Rectal smooth muscle tissue (tissue), 1 donor: ENCODE results near the gene TCF12.

Experiments
- H3K27ac ChIP-seq: one replicate; pipeline ENCODE4 v1.7.0; 2013; ENCODE audit warnings: low read depth, low read length, inconsistent platforms
- H3K27me3 ChIP-seq: one replicate; pipeline ENCODE4 v1.7.0; 2013; ENCODE audit warnings: low read length; ENCODE audit not compliant: control insufficient read depth, insufficient read depth
- H3K36me3 ChIP-seq: one replicate; pipeline ENCODE4 v1.7.0; 2013; ENCODE audit warnings: low read length; ENCODE audit not compliant: control insufficient read depth, insufficient read depth
- H3K4me1 ChIP-seq: one replicate; pipeline ENCODE4 v1.7.0; 2013; ENCODE audit warnings: low read length; ENCODE audit not compliant: control insufficient read depth, insufficient read depth
- H3K4me3 ChIP-seq: one replicate; pipeline ENCODE4 v1.7.0; 2013; ENCODE audit warnings: low read length
- H3K9ac ChIP-seq: one replicate; pipeline ENCODE4 v1.7.0; 2013; ENCODE audit warnings: low read length

The TCF12 gene

DNA sequence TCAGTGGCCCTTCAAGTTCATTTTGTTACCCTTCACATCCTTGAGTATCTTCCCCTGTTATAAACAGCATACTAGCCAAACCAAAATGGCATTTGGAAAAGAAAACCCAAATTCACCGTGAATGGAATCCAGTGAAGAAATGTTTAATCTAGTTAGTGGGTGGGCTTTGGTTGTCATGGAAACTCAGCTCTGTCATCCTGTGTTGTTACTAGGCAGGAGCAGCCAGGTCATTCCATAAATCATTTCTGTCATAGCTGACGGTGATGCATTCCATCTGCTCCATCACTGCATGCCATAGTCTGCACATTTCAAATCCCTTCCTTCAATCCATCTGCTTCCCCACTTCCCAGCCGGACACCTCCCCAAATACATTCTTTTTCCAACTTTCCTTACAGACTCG is 317.4 kb downstream of the TCF12 start:
- Histone ChIP-seq H3K4me3 (no peak overlapping the region), H3K36me3 (peaks cover 6% of the 10 kb centered on the region), H3K9ac (no peak overlapping the region), H3K27ac (no peak overlapping the region), H3K27me3 (no peaks in the 10 kb centered on the region), H3K4me1 (no peaks in the 10 kb centered on the region)

DNA sequence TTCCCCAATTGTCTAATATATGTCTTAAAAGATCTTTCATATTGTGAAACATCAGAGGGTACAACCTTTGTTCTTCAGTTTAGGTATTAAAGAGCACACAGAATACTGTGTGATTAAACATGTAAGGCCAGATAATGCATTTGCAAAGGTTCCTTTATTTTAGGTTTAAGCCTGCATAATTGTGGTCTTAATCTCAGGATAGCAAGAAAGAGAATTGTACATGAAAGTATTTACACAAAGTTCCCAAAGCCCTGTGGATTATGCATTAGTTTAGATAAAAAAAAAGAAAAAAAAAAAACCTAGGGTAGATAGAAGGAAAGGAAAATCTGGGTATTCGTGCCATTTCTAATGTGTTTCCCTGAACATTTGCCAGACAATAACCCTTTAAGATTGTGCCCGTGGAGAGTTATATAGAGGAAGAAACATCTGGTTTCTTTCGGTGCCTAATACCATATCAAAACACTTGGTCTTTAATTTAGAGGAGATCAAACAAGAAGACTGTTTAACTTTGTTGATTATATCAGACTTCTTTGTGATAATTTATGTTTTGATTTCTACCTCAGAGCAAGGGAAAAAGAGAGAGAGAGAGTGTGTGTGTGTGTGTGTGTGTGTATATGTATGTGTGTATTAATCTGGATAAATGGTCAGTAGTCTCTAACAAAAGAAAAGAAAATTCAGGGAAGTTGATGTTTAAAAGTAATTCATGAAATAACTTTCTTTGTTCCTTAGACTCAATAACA is 318.3 kb downstream of the TCF12 start:
- Histone ChIP-seq H3K4me1 (no peaks in the 10 kb centered on the region), H3K27me3 (no peaks in the 10 kb centered on the region), H3K4me3 (no peak overlapping the region), H3K9ac (no peak overlapping the region), H3K27ac (no peak overlapping the region), H3K36me3 (peaks cover 6% of the 10 kb centered on the region)

DNA sequence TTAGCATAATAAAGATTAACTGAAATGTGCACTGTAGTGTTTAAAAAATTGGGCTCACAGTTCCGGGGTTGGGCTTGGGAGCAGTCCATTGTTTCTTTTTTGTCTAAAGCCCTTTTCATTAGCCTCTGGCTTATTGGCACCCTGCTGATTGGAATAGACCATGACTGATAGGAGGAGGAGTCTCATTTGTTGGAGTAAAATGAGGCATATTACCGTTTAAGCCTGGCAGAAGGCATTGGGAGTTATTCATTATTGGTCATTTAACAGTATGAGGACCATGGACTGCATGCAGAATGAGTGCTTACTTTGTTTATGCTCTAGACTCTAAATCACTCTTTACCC is 318.8 kb downstream of the TCF12 start:
- no peaks in the 10 kb centered on the region for H3K4me1 ChIP-seq
- H3K36me3 ChIP-seq: peaks cover 6% of the 10 kb centered on the region
- H3K27ac ChIP-seq: no peak overlapping the region
- no peaks in the 10 kb centered on the region for H3K27me3 ChIP-seq
- no peak overlapping the region for H3K9ac ChIP-seq
- no peak overlapping the region for H3K4me3 ChIP-seq

DNA sequence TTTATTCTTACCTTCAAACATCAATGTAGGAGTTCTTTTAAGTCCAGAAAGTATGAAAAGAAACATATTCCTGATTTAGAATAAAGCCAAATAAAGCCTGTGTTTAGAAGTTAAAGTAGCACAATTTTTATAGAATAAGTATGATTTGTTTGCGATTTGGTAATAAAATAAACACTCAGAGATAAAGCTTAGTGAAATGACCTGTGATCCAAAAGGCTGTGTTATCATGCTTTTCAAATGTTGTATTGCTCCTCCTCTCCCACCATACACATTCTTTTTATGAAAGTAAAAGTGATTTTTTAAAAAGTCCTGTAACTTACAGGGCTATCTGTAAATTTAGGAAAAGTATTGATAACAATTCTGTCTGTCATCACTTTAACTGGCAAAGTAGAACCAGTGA is 319.2 kb downstream of the TCF12 start:
- no peak overlapping the region for H3K27ac ChIP-seq
- no peak overlapping the region for H3K9ac ChIP-seq
- H3K36me3 ChIP-seq: peaks cover 4% of the 10 kb centered on the region
- no peak overlapping the region for H3K4me3 ChIP-seq
- no peaks in the 10 kb centered on the region for H3K27me3 ChIP-seq
- H3K4me1 ChIP-seq: no peaks in the 10 kb centered on the region

DNA sequence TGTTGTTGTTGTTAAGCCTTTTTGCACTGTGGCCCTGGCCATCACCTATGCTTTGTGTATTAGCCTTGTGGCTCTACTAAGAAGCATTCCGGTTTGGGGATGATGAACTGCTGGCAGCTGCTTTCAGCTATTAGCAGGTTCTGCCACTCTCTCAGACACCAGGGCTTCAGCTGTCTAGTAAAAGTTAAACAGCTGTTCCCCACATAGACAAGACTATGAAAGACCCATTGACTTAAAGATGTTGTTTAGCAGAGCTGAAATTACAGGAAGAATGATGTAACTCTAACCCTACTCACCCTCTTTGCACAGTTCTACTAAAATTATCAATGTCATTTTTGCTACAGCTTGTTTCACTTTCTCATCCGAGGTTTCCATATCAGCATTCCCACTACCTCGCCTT is 326.7 kb downstream of the TCF12 start:
- H3K4me3 ChIP-seq: no peak overlapping the region
- H3K9ac ChIP-seq: no peak overlapping the region
- H3K4me1 ChIP-seq: no peaks in the 10 kb centered on the region
- H3K36me3 ChIP-seq: no peaks in the 10 kb centered on the region
- H3K27me3 ChIP-seq: no peaks in the 10 kb centered on the region
- no peak overlapping the region for H3K27ac ChIP-seq

DNA sequence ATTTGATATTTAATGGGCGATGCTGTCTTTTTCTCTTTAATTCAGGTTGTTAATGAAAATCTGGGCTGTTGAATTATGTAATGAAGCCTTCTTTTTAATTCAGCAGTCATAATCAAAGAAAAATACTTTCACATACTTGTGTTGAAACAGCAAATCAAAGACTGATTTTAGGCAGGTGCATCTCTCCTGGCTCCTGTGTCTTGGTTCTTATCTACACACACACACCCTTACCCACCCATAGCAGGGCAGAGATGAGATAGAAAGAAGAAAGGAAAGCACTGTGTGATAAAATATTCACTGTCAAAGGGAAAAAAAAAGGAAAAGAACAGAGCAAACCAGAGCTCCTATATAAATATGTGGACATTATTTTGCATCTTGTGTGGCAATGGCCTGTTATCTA is 327.3 kb downstream of the TCF12 start:
- Histone ChIP-seq H3K4me3 (no peak overlapping the region), H3K27ac (no peak overlapping the region), H3K36me3 (no peaks in the 10 kb centered on the region), H3K9ac (no peak overlapping the region), H3K27me3 (no peaks in the 10 kb centered on the region), H3K4me1 (no peaks in the 10 kb centered on the region)

DNA sequence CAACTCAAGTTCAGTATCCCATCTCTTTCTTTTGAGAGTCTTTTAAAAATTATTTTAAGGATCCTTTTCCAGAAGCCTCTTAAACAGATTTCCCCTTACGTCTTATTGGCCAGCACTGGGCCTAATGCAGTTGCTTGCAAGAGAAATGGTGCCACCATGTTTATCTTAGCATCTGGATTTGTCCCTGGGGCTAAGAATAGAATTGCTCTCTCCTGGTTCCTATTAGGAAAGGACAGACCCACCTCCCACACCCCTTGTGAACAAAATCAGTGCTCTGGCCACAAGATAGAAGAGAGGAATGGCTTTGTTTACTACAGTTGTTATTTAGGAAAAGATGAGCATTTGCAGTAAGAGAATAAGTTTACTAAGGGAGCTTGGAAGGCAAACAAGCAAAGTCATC is 329.6 kb downstream of the TCF12 start:
- H3K27ac ChIP-seq: no peak overlapping the region
- no peaks in the 10 kb centered on the region for H3K27me3 ChIP-seq
- no peaks in the 10 kb centered on the region for H3K36me3 ChIP-seq
- no peak overlapping the region for H3K9ac ChIP-seq
- no peaks in the 10 kb centered on the region for H3K4me1 ChIP-seq
- H3K4me3 ChIP-seq: no peak overlapping the region

DNA sequence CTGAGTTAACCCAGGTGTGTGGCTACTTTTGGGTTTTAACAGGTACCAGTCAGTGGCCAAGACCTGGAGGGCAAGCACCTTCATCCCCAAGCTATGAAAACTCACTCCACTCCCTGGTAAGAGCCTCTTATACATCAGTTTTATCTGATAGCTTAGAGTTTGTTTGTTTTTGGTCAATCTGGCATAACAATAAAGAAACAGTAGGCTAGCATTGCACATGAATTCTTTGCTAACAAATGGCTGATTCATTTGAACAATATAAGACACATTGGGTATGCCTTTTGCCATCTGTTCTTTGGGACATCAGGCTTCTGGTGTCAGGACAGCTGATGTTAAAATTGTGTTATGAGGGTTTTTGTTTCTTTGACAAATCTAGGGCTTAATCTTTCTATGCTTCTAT is 332.9 kb downstream of the TCF12 start:
- Histone ChIP-seq H3K4me3 (no peak overlapping the region), H3K9ac (no peak overlapping the region), H3K4me1 (no peaks in the 10 kb centered on the region), H3K27ac (no peak overlapping the region), H3K27me3 (no peaks in the 10 kb centered on the region), H3K36me3 (no peaks in the 10 kb centered on the region)

DNA sequence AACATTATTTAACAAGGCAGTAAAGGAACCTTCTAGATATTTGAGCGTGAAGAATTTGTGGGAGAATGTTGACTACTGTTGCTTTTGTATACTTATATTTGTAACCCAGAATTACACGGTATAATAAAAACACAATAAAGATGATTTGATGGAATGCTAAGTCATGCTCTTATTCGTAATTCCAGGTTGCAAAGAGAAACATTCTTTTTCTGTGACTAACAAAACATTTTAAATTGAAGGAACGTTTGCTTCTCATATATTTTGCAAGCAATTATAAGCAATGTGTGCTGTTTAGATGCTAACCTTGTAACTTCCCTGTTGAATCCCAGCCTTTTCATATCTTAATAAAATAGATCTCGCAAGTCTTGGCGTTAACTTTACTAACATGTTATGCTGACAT is 333.5 kb downstream of the TCF12 start:
- no peaks in the 10 kb centered on the region for H3K4me1 ChIP-seq
- H3K36me3 ChIP-seq: no peaks in the 10 kb centered on the region
- no peak overlapping the region for H3K27ac ChIP-seq
- no peak overlapping the region for H3K9ac ChIP-seq
- H3K4me3 ChIP-seq: no peak overlapping the region
- no peaks in the 10 kb centered on the region for H3K27me3 ChIP-seq

DNA sequence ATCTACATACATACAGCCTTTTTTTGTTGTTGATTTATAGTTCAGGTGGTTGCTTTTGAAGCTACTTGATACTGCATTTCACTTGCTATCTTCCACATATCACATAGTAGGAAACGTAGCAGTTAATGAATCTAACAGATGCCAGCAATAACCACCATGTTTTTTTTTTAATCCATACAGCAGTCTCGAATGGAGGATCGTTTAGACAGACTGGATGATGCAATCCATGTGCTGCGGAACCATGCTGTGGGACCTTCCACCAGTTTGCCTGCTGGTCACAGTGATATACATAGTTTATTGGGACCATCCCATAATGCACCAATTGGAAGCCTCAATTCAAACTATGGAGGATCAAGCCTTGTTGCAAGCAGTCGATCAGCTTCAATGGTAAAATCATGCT is 334.6 kb downstream of the TCF12 start:
- Histone ChIP-seq H3K27me3 (no peaks in the 10 kb centered on the region), H3K36me3 (no peaks in the 10 kb centered on the region), H3K9ac (no peak overlapping the region), H3K4me1 (no peaks in the 10 kb centered on the region), H3K4me3 (no peak overlapping the region), H3K27ac (no peak overlapping the region)

DNA sequence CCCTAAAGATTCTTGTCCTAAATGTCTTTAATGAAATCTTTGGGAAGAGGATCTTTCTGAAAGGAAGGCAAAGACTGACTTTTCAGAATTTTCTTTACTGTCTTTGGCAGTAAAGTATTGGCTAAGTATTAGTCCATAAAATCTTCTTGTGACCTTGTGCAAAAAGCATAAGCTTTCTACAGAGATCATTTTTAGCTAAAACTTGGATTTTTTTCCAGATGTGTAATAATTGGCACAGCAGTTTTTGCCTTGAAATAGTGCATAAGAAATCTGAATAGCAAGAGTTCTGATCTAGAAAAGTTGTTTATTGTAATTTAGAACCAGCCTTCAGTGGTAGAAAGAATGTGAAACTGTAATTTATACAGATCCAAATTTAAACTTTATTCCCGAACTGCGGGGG is 335.1 kb downstream of the TCF12 start:
- H3K4me1 ChIP-seq: no peaks in the 10 kb centered on the region
- H3K27ac ChIP-seq: no peak overlapping the region
- no peaks in the 10 kb centered on the region for H3K36me3 ChIP-seq
- H3K4me3 ChIP-seq: no peak overlapping the region
- H3K9ac ChIP-seq: no peak overlapping the region
- H3K27me3 ChIP-seq: no peaks in the 10 kb centered on the region

DNA sequence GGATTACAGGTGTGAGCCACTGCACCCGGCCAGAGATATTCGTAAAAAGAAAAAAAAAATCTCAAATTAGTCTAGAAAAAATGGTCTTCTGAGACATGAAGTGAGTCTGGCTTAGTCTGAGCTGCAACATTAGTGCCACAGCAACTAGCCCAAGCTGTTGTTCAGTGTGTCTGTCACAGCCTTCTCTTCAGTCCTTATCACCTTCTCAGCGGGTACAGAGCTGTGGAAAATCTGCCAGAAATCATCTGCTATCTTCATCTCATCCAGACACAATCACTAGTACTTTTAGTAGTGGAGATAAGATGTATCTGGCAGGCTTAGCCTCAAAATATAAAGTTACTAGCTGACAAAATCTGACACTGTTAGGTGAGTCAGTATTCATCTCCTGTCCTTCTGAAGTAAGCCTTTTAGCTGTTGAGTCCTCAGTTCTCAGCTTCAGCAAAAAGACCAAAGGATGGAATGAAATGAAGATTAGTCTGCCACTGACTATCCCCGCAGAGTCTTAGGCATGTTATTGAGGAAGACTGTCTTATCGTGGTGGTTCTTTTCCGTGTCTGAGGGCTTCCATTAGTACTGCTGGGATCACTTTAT is 337.4 kb downstream of the TCF12 start:
- H3K27me3 ChIP-seq: no peaks in the 10 kb centered on the region
- H3K4me1 ChIP-seq: no peaks in the 10 kb centered on the region
- no peak overlapping the region for H3K4me3 ChIP-seq
- H3K27ac ChIP-seq: no peak overlapping the region
- H3K9ac ChIP-seq: no peak overlapping the region
- no peaks in the 10 kb centered on the region for H3K36me3 ChIP-seq

DNA sequence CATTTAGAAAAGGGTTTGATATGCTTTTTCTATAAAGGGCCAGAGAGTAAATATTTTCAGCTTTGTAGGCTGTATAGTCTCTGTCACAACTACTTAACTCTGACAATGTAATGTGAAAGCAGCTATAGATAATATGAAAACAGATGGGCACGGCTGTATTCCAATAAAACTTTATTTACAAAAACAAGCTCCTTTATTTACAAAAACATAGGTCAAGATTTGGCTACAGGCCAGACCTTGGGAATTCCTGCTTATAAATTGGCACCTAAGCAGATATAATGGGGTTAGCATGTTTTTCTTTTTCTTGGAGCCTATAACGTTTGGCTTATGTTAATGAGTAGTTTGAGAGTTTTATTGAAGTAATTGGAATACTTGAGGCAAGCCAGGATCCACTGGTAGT is 338.5 kb downstream of the TCF12 start:
- no peak overlapping the region for H3K27ac ChIP-seq

More for the DNA sequence above, 338.5 kb downstream of the TCF12 start:
- Histone ChIP-seq H3K27me3 (no peaks in the 10 kb centered on the region), H3K4me1 (no peaks in the 10 kb centered on the region), H3K9ac (no peak overlapping the region), H3K36me3 (no peaks in the 10 kb centered on the region), H3K4me3 (no peak overlapping the region)
